Measurements from ENCODE around the gene SPATA31D4. TPM values are rescaled to one million over a fixed set of nuclear protein-coding genes. Genes with fewer than 3 reads are reported as not detected.
"Not testable (repeated sequence)": the region's sequence is repeated elsewhere in the genome, so short reads cannot be mapped to it uniquely, and the experiment has no call there.

Gene SPATA31D4
- polyA plus RNA-seq, 1 donor, result not detected

DNA sequence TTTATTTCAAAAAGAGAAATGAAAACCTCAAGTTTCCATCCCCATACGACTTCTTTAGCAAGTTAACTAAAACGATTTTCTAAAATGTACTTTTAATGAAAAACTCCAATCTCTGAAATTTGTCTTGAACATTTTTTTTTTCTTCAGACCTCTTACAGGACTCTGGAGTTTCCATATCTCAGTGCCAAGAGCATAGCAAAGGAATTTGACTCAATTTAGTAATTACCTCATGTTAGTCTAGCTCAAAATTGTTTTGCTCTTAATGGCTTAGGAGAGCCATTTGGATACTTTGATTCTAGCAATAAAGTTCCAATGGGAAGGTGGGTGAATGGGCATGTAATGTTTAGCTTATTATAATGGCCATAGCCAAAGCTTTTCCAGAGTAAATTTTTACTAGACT is 26.0 kb upstream of the SPATA31D4 start:
- Histone ChIP-seq H3K9me3 (ENCODE audit: control insufficient read depth, low read depth, low read length) (no peaks in the 10 kb centered on the region), H3K27me3 (ENCODE audit: control insufficient read depth, insufficient read depth, low read length) (no peaks in the 10 kb centered on the region), H3K36me3 (ENCODE audit: control insufficient read depth, insufficient read depth, low read length) (no peaks in the 10 kb centered on the region), H3K4me1 (ENCODE audit: control insufficient read depth, insufficient read depth, low read length) (no peaks in the 10 kb centered on the region), H3K27ac (ENCODE audit: low read length) (no peak overlapping the region), H3K4me3 (ENCODE audit: low read length) (no peak overlapping the region)
- 83% methylated on average over 2 of the region's 2 CpGs for WGBS (ENCODE audit: insufficient coverage, low lambda C conversion rate)
- no peak for DNase-seq

DNA sequence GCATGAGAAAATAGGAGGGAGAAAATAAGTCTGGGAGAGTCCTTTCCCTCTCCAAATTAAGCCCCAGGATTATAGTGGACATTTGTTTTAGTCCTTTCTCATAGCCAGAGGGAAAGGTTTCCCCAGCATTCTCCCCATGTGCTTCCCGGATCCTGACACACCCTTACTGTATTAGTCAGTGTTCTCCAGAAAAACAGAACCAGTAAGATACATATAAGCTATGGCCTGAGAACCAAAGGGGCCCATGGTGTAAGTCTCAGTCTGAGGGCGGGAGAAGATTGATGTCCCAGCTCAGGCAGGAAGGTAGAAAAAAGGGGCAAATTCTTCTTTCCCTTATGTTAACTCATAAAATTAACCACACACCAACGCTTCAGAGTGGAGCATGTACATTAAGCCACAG is 25.6 kb upstream of the SPATA31D4 start:
- H3K4me1 ChIP-seq (ENCODE audit: control insufficient read depth, insufficient read depth, low read length), result no peaks in the 10 kb centered on the region
- H3K4me3 ChIP-seq (ENCODE audit: low read length), result no peak overlapping the region
- no peaks in the 10 kb centered on the region for H3K36me3 ChIP-seq (ENCODE audit: control insufficient read depth, insufficient read depth, low read length)
- H3K27me3 ChIP-seq (ENCODE audit: control insufficient read depth, insufficient read depth, low read length), result no peaks in the 10 kb centered on the region
- DNase-seq, result no peak
- no peak overlapping the region for H3K27ac ChIP-seq (ENCODE audit: low read length)
- H3K9me3 ChIP-seq (ENCODE audit: control insufficient read depth, low read depth, low read length), result no peaks in the 10 kb centered on the region
- no CpG with 5 or more reads among the region's 3 CpGs for WGBS (ENCODE audit: insufficient coverage, low lambda C conversion rate)

DNA sequence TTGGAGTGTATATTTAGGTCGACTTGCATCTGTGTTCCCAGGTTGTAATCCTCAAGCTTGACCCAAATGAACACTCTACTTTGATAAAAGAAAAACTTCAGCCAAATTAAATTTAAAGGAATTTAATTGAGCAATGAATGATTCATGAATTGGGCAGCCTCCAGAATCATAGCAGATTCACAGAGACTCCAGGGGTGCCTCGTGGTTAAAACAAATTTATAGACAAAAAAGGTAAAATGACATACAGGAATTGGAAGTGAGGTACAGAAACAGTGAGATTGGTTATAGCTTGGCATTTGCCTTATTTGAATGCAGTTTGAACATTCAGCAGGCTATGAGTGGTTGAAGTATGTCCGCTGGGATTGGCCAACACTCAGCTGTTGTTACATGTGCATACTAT is 21.6 kb upstream of the SPATA31D4 start:
- H3K27ac ChIP-seq (ENCODE audit: low read length), result no peak overlapping the region
- H3K36me3 ChIP-seq (ENCODE audit: control insufficient read depth, insufficient read depth, low read length), result no peaks in the 10 kb centered on the region
- H3K9me3 ChIP-seq (ENCODE audit: control insufficient read depth, low read depth, low read length), result no peaks in the 10 kb centered on the region
- H3K4me1 ChIP-seq (ENCODE audit: control insufficient read depth, insufficient read depth, low read length), result no peaks in the 10 kb centered on the region
- no peak overlapping the region for H3K4me3 ChIP-seq (ENCODE audit: low read length)
- WGBS (ENCODE audit: insufficient coverage, low lambda C conversion rate), result 100% methylated on average over 2 of the region's 3 CpGs
- no peaks in the 10 kb centered on the region for H3K27me3 ChIP-seq (ENCODE audit: control insufficient read depth, insufficient read depth, low read length)
- DNase-seq, result no peak

DNA sequence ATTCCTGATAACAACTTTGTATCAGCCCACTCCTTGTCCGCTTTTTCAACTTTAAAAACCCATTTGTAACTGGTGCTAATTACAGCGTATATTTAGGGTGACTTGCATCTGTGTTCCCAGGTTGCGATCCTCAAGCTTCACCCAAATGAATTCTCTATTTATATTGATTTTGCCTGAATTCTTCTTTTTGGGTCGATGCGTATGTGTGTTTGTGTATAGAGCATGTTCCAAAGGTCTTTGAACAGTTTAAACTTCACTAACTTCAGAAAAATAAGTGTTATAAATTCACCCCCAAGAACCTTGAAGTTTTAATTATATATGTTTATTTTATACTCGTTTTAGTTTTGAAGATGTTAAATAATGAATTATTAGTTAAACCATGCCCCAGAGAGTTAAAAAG is 16.1 kb upstream of the SPATA31D4 start:
- H3K27me3 ChIP-seq (ENCODE audit: control insufficient read depth, insufficient read depth, low read length), result no peaks in the 10 kb centered on the region
- WGBS (ENCODE audit: insufficient coverage, low lambda C conversion rate), result 89% methylated on average over 2 of the region's 6 CpGs
- H3K27ac ChIP-seq (ENCODE audit: low read length), result no peak overlapping the region
- H3K4me3 ChIP-seq (ENCODE audit: low read length), result no peak overlapping the region
- H3K36me3 ChIP-seq (ENCODE audit: control insufficient read depth, insufficient read depth, low read length), result no peaks in the 10 kb centered on the region
- H3K4me1 ChIP-seq (ENCODE audit: control insufficient read depth, insufficient read depth, low read length), result no peaks in the 10 kb centered on the region
- H3K9me3 ChIP-seq (ENCODE audit: control insufficient read depth, low read depth, low read length), result no peaks in the 10 kb centered on the region
- no peak for DNase-seq

DNA sequence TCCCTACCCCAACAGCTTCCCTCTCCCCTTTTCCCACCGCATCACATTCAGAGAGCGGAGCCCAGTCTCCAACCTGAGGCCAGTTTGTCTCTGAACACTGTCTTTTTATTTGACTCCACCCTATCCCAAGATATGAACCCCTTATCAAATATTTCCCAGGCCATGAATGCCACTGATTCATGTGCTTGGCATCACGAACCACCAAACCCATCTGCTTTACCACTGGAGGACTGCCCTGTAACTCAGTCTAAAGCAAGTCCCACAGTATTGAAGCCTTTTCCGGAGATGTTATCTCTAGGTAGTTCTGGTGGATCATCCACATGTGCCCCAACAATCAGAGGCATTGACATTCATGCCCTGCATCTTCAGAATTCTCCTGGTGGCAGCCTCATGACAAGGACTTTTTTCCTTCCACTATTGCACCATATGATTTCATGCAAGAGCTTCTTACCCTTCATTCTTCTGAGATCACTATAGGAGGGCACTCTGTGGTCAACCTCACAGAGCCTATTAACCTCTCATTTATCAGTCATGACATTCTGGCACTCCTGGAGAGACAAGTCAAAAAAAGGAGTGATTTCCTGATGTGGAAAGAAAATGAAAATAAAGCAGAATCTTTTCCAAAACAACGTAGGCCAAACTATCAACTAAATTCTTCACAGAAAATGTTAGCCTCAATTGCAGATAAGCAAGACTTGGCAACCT is 12.3 kb upstream of the SPATA31D4 start:
- Histone ChIP-seq H3K36me3 (ENCODE audit: control insufficient read depth, insufficient read depth, low read length) (no peaks in the 10 kb centered on the region), H3K9me3 (ENCODE audit: control insufficient read depth, low read depth, low read length) (no peaks in the 10 kb centered on the region), H3K4me1 (ENCODE audit: control insufficient read depth, insufficient read depth, low read length) (no peaks in the 10 kb centered on the region), H3K4me3 (ENCODE audit: low read length) (no peak overlapping the region), H3K27ac (ENCODE audit: low read length) (no peak overlapping the region), H3K27me3 (ENCODE audit: control insufficient read depth, insufficient read depth, low read length) (no peaks in the 10 kb centered on the region)
- DNase-seq, result no peak
- no CpG with 5 or more reads among the region's 5 CpGs for WGBS (ENCODE audit: insufficient coverage, low lambda C conversion rate)

DNA sequence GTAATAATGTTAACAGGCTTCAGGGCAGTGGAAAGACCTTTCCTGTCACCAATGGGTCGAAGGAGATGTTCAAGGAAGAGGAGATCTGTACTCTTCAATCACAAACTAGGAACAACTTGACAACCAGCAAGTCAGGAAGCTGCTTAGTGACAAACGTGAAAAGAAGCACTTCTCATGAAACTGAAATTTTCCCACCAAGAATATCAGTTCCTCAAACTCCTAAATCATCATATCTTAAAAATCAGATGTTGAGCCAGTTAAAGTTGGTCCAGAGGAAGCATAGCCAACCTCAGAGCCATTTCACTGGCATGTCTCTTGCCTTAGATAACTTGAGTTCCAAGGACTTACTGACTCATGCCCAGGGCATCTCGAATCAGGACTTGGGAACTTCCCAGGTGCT is 9.7 kb upstream of the SPATA31D4 start:
- H3K36me3 ChIP-seq (ENCODE audit: control insufficient read depth, insufficient read depth, low read length); H3K9me3 ChIP-seq (ENCODE audit: control insufficient read depth, low read depth, low read length); DNase-seq; H3K27ac ChIP-seq (ENCODE audit: low read length); H3K4me1 ChIP-seq (ENCODE audit: control insufficient read depth, insufficient read depth, low read length); H3K4me3 ChIP-seq (ENCODE audit: low read length); H3K27me3 ChIP-seq (ENCODE audit: control insufficient read depth, insufficient read depth, low read length): not testable (repeated sequence)
- no CpG with 5 or more reads among the region's 3 CpGs for WGBS (ENCODE audit: insufficient coverage, low lambda C conversion rate)

DNA sequence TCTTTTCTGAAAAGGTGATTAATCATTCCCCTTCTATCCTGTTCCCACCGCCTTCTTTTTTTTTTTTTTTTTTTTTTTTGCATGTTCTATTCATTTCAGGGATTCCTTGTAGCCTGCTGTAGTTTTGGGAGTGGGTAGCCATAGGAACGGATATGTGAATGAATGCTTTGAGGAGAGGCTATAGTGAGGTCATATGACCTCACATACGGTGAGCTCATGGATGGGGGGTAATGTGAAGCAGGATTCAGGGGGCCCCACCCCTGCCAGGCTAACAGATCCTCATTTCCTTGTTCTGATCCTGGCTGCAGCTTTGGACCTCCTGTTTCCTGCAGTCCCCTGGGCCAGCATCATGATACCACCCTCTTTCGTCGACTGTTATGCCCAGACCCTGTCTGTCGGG is 1.9 kb downstream of the SPATA31D4 start:
- H3K4me3 ChIP-seq (ENCODE audit: low read length); DNase-seq; H3K27me3 ChIP-seq (ENCODE audit: control insufficient read depth, insufficient read depth, low read length); H3K27ac ChIP-seq (ENCODE audit: low read length); H3K36me3 ChIP-seq (ENCODE audit: control insufficient read depth, insufficient read depth, low read length); H3K9me3 ChIP-seq (ENCODE audit: control insufficient read depth, low read depth, low read length); H3K4me1 ChIP-seq (ENCODE audit: control insufficient read depth, insufficient read depth, low read length): not testable (repeated sequence)
- WGBS (ENCODE audit: insufficient coverage, low lambda C conversion rate), result no CpG with 5 or more reads among the region's 6 CpGs

DNA sequence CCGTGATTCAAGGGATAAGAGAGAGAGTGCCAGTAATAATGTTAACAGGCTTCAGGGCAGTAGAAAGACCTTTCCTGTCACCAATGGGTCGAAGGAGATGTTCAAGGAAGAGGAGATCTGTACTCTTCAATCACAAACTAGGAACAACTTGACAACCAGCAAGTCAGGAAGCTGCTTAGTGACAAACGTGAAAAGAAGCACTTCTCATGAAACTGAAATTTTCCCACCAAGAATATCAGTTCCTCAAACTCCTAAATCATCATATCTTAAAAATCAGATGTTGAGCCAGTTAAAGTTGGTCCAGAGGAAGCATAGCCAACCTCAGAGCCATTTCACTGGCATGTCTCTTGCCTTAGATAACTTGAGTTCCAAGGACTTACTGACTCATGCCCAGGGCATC is 5.3 kb downstream of the SPATA31D4 start:
- not testable (repeated sequence) for H3K9me3 ChIP-seq (ENCODE audit: control insufficient read depth, low read depth, low read length); DNase-seq; H3K36me3 ChIP-seq (ENCODE audit: control insufficient read depth, insufficient read depth, low read length); H3K27ac ChIP-seq (ENCODE audit: low read length); H3K4me3 ChIP-seq (ENCODE audit: low read length); H3K27me3 ChIP-seq (ENCODE audit: control insufficient read depth, insufficient read depth, low read length); H3K4me1 ChIP-seq (ENCODE audit: control insufficient read depth, insufficient read depth, low read length)
- WGBS (ENCODE audit: insufficient coverage, low lambda C conversion rate), result no CpG with 5 or more reads among the region's 3 CpGs

DNA sequence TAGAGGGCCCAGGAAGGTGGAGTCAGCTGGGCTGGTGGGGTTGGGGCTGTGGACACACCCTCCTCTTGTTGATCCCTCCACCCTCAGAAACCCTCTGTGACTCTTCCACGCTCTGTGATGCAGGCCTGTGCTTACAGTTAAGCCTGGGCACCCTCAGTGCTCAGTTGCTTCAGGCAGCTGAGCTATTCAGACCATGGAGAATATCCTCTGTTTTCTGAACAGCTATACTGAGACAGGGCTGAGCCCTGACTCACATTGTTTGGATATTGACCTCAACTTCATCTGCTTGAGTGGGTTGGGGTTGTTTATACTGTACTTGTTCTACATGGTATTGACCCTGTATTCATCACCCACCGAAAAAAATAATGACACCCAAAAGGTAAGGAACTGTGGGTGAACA is 15.2 kb downstream of the SPATA31D4 start, which contains the start of gene SPATA31D3:
Gene SPATA31D3 (plus strand): TSS at position 108 of the 400 bp plus-strand sequence. CDS start 86 bp downstream, at position 194.
- H3K9me3 ChIP-seq (ENCODE audit: control insufficient read depth, low read depth, low read length); DNase-seq; H3K36me3 ChIP-seq (ENCODE audit: control insufficient read depth, insufficient read depth, low read length); H3K27me3 ChIP-seq (ENCODE audit: control insufficient read depth, insufficient read depth, low read length); H3K27ac ChIP-seq (ENCODE audit: low read length); H3K4me3 ChIP-seq (ENCODE audit: low read length); H3K4me1 ChIP-seq (ENCODE audit: control insufficient read depth, insufficient read depth, low read length): not testable (repeated sequence)
- WGBS (ENCODE audit: insufficient coverage, low lambda C conversion rate), result no CpG with 5 or more reads among the region's 2 CpGs

DNA sequence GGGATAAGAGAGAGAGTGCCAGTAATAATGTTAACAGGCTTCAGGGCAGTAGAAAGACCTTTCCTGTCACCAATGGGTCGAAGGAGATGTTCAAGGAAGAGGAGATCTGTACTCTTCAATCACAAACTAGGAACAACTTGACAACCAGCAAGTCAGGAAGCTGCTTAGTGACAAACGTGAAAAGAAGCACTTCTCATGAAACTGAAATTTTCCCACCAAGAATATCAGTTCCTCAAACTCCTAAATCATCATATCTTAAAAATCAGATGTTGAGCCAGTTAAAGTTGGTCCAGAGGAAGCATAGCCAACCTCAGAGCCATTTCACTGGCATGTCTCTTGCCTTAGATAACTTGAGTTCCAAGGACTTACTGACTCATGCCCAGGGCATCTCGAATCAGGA is 20.4 kb downstream of the SPATA31D4 start:
- not testable (repeated sequence) for H3K4me3 ChIP-seq (ENCODE audit: low read length); H3K36me3 ChIP-seq (ENCODE audit: control insufficient read depth, insufficient read depth, low read length); H3K9me3 ChIP-seq (ENCODE audit: control insufficient read depth, low read depth, low read length); DNase-seq; H3K4me1 ChIP-seq (ENCODE audit: control insufficient read depth, insufficient read depth, low read length); H3K27me3 ChIP-seq (ENCODE audit: control insufficient read depth, insufficient read depth, low read length); H3K27ac ChIP-seq (ENCODE audit: low read length)
- no CpG with 5 or more reads among the region's 3 CpGs for WGBS (ENCODE audit: insufficient coverage, low lambda C conversion rate)

DNA sequence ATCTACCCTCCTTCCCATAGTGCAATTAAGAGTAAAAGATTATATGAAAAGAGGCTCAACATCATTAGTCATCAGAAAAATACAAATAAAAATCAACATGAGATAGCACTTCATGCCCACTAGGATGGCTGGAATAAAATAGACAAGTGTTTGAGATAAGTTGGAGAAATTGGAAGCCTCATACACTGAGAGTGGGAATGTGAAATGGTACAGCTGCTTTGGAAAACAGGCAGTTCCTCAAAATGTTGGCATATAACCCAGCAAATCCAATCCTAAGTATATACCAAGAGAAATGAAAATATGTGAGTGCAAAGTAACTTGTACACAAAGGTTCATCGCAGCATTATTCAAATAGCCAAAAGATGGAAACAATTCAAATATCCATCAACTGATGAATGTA is 24.9 kb downstream of the SPATA31D4 start:
- H3K4me1 ChIP-seq (ENCODE audit: control insufficient read depth, insufficient read depth, low read length), result no peaks in the 10 kb centered on the region
- no peak for DNase-seq
- 100% methylated on average over 1 of the region's 1 CpG for WGBS (ENCODE audit: insufficient coverage, low lambda C conversion rate)
- H3K9me3 ChIP-seq (ENCODE audit: control insufficient read depth, low read depth, low read length), result no peaks in the 10 kb centered on the region
- no peak overlapping the region for H3K4me3 ChIP-seq (ENCODE audit: low read length)
- no peaks in the 10 kb centered on the region for H3K36me3 ChIP-seq (ENCODE audit: control insufficient read depth, insufficient read depth, low read length)
- H3K27ac ChIP-seq (ENCODE audit: low read length), result no peak overlapping the region
- H3K27me3 ChIP-seq (ENCODE audit: control insufficient read depth, insufficient read depth, low read length), result no peaks in the 10 kb centered on the region
